Mesothelial cell of epicardium (in vitro differentiated cells): Measurements from ENCODE around the gene LRRC43. TPM values are rescaled to one million over a fixed set of nuclear protein-coding genes. Genes with fewer than 3 reads are reported as not detected.
A peak's percentile ranks its signal among the peaks of the same experiment; 100 is the strongest.

Experiments used
- DNase-seq, 2 experiments: peaks; one replicate each; pipeline ENCODE4 v3.0.0; 2021; ENCODE audit warnings: low spot score in 2 of 2; ENCODE audit not compliant: unreplicated experiment in 2 of 2
- H3K27ac Mint-ChIP-seq: 2 replicates; pipeline ENCODE4 v1.8.0; 2021; ENCODE audit warnings: mixed read lengths
- H3K27me3 Mint-ChIP-seq: 2 replicates; pipeline ENCODE4 v1.8.0; 2021; ENCODE audit warnings: low read depth, mixed read lengths
- H3K36me3 Mint-ChIP-seq: 2 replicates; pipeline ENCODE4 v1.8.0; 2021; ENCODE audit warnings: mixed read lengths
- H3K4me1 Mint-ChIP-seq: 2 replicates; pipeline ENCODE4 v1.8.0; 2021; ENCODE audit warnings: mixed read lengths
- H3K4me3 Mint-ChIP-seq: 2 replicates; pipeline ENCODE4 v1.8.0; 2021; ENCODE audit warnings: mild to moderate bottlenecking, moderate library complexity, mixed read lengths
- H3K9me3 Mint-ChIP-seq: 2 replicates; pipeline ENCODE4 v1.8.0; 2021; ENCODE audit warnings: mixed read lengths
- total RNA-seq: library from RNA; stranded (reverse); gene quantifications from 3 replicates; pipeline ENCODE4 v1.2.1, GENCODE V29; 2021
- TF ChIP-seq, protein P1 (sequence below): fragments of 200-600 bp; sonication (generic); IDR thresholded peaks from one replicate; pipeline ENCODE4 v1.5.0; 2021; ENCODE audit warnings: antibody characterized with exemption; ENCODE audit not compliant: unreplicated experiment

LRRC43 gene, protein sequence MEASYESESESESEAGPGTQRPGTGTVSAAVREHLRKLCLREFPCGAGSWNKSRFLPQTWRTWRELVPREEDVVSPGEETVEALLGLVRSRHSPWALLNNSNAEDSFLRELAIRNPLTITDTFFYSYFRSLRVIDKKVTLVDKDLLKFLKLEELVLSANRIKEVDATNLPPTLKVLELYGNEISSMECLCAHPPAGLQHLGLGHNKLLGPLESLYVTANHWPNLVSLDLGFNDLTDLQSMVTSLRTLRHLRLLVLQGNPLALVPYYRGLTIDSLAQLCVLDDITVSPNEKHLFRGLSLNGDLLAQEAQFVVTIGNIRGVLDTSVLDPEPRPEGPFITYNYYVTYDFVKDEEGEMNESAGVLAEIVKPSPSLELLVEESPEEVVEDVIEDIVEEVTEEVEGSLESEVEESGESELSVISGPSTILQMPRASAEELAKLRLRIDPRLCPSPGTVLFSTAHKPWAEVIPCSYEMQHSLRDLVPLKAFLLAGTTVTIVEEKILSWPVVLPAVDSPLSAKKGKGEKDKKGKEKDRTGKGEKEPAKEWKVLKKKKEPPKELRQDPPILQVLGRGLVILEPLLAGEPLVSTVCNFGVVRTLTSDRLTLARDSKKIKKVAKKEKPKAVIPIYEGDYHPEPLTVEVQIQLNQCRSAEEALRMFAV
- 3.9 to 6.6 TPM (median 4.9 TPM) in 3 replicates for total RNA-seq

DNA sequence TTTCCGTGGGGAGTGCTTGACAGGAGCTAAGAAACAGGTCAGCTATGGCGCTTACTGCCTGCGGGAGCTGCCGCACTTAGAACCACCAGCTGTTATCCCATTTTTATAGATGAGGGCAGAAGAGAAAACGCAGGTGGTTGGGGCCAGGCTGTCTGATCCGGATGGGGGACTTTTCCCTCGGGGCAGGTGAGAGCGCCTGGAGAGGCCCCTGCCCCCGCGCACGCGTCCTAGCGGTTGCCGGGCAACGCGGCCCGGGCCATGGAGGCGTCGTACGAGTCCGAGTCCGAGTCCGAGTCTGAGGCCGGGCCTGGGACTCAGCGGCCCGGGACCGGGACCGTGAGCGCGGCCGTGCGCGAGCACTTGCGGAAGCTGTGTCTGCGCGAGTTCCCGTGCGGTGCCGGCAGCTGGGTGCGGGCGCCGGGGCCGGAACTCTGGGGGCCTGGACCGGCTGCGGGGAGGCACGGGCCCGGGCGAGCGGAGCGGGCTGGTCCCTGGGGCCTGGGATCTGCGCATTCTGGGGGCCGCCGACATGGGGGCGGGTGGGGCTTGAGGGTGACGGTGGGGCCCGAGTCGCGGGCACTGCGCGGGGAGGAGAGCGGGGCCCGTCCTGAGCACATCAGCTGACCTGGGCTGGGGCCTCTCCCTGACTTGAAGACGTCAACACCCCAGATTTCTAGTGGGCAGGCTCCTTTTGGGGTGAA, at the start of gene LRRC43:
TSS of gene LRRC43 (plus strand) at position 237 of the 701 bp plus-strand sequence. CDS start at position 259, 22 bp downstream.
- H3K4me3 Mint-ChIP-seq, result peak within 1 kb of the TSS; percentile 77
- no peaks in the 10 kb centered on the region for H3K9me3 Mint-ChIP-seq
- no peaks in the 10 kb centered on the region for H3K27me3 Mint-ChIP-seq
- peak in 1 of 2 experiments; percentile 66 for DNase-seq
- H3K4me1 Mint-ChIP-seq, result peaks cover 3% of the 10 kb centered on the region
- TF ChIP-seq, protein P1, sequence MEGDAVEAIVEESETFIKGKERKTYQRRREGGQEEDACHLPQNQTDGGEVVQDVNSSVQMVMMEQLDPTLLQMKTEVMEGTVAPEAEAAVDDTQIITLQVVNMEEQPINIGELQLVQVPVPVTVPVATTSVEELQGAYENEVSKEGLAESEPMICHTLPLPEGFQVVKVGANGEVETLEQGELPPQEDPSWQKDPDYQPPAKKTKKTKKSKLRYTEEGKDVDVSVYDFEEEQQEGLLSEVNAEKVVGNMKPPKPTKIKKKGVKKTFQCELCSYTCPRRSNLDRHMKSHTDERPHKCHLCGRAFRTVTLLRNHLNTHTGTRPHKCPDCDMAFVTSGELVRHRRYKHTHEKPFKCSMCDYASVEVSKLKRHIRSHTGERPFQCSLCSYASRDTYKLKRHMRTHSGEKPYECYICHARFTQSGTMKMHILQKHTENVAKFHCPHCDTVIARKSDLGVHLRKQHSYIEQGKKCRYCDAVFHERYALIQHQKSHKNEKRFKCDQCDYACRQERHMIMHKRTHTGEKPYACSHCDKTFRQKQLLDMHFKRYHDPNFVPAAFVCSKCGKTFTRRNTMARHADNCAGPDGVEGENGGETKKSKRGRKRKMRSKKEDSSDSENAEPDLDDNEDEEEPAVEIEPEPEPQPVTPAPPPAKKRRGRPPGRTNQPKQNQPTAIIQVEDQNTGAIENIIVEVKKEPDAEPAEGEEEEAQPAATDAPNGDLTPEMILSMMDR, result no peak
- H3K27ac Mint-ChIP-seq, result no peak within 1 kb of the TSS
- H3K36me3 Mint-ChIP-seq, result no peaks in the 10 kb centered on the region

DNA sequence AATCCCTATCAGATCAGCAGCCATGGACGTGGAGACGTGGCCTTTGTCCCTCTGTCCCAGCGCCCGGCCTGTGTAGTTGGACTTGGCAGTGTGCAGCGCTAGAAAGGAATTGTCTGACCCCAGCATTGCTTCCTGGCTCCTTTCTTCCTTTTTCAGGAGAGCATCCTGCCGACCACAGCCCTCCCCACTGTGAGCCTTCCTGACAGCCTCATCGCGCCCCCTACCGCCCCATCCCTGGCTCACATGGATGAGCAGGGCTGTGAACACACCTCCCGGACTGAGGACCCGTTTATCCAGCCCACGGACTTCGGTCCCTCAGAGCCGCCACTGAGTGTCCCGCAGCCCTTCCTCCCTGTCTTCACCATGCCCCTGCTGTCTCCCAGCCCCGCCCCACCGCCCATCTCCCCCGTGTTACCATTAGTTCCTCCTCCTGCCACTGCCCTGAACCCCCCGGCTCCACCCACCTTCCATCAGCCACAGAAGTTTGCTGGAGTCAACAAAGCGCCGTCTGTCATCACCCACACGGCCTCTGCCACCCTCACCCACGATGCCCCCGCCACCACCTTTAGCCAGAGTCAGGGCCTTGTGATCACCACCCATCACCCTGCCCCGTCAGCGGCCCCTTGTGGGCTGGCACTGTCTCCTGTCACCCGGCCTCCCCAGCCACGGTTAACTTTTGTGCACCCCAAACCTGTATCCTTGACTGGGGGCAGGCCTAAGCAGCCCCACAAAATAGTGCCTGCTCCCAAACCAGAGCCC, 49.6 kb upstream of the LRRC43 start:
- H3K27me3 Mint-ChIP-seq, result no peaks in the 10 kb centered on the region
- no peaks in the 10 kb centered on the region for H3K4me1 Mint-ChIP-seq

DNA sequence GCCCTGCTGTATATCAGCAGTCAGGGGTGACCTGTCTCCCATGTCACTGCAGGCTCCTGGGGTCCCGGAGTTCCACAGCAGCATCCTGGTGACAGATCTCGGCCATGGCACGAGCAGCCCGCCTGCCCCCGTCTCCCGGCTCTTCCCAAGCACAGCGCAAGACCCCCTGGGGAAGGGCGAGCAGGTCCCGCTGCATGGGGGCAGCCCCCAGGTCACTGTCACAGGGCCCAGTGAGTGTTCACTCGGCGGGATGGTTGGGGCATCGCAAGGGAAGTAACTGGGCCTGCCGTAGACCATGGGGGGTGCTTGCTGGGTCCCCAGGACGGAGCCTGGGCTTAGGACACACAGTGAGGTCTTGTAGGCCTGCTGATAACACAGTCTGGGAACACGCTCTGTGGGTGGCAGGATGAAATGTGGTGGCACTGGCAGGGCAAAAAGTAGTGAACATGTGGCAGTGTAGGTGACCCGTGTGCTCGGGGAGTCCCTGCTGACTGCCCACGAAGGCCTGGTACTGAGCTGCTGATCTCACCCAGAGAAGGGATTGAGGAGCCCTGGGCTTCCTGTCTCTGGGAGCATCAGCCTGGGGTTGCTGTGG, 47.4 kb upstream of the LRRC43 start:
- no peak for DNase-seq
- Mint-ChIP-seq H3K27ac (no peak overlapping the region), H3K9me3 (no peaks in the 10 kb centered on the region), H3K27me3 (no peaks in the 10 kb centered on the region), H3K4me1 (no peaks in the 10 kb centered on the region), H3K4me3 (no peak overlapping the region), H3K36me3 (peaks cover 18% of the 10 kb centered on the region)
- TF ChIP-seq, protein P1, result no peak

More for the DNA sequence above, 49.6 kb upstream of the LRRC43 start:
- Mint-ChIP-seq H3K4me3 (no peak overlapping the region), H3K36me3 (peaks cover 15% of the 10 kb centered on the region), H3K9me3 (no peaks in the 10 kb centered on the region), H3K27ac (no peak overlapping the region)
- TF ChIP-seq, protein P1, result no peak
- no peak for DNase-seq

DNA sequence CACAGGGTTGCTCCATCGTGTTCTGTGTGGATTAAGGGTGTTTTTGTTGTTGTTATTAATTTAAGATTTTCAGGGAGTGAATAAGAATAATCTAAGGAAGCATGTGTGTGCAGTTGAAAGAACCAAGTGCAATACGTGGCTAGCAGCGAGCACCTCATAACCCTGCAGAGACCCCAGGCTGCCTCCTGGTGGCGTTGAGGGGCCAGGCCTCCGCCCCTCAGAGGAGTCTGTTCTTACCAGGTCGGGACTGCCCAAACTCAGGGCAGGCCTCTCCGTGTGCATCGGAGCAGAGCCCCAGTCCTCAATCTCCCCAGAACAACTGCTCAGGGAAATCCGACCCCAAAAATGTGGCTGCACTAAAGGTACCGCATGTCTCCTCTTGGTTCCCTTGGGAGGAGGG, 45.7 kb upstream of the LRRC43 start:
- peaks cover 25% of the 10 kb centered on the region for H3K36me3 Mint-ChIP-seq

More for the DNA sequence above, 45.7 kb upstream of the LRRC43 start:
- H3K4me1 Mint-ChIP-seq, result no peaks in the 10 kb centered on the region
- no peak for DNase-seq
- no peak overlapping the region for H3K27ac Mint-ChIP-seq
- TF ChIP-seq, protein P1, result no peak
- no peak overlapping the region for H3K4me3 Mint-ChIP-seq
- H3K9me3 Mint-ChIP-seq, result no peaks in the 10 kb centered on the region
- H3K27me3 Mint-ChIP-seq, result no peaks in the 10 kb centered on the region
